A673 (cell line): Measurements from ENCODE around the gene DHDH. TPM values are rescaled to one million over a fixed set of nuclear protein-coding genes. Genes with fewer than 3 reads are reported as not detected.
A peak's percentile ranks its signal among the peaks of the same experiment; 100 is the strongest.
"Not testable (repeated sequence)": the region's sequence is repeated elsewhere in the genome, so short reads cannot be mapped to it uniquely, and the experiment has no call there.

Experiments used
- BruUV-seq: library from RNA; stranded (reverse); fragments of 400-500 nt; replicated peaks from 2 replicates; lab custom pipeline; 2021; lab: Mats Ljungman, UMichigan
- CTCF ChIA-PET: fragments of 300-600 bp; sonication (Branson Sonifier 250); formaldehyde crosslinking; loops from one replicate; lab custom pipeline; 2022; ENCODE audit warnings: antibody characterized with exemption; lab: Charles Lee
- POLR2A ChIA-PET: fragments of 300-600 bp; sonication (Branson Sonifier 250); formaldehyde crosslinking; loops from one replicate; lab custom pipeline; 2022; ENCODE audit warnings: antibody characterized with exemption; ENCODE audit not compliant: low non-redundant PET; lab: Charles Lee
- DNase-seq: peaks from one replicate; pipeline ENCODE4 v3.0.0-alpha.2; 2015; ENCODE audit warnings: low spot score
- H3K27ac ChIP-seq: fragments of 200-600 bp; sonication (generic); 2 replicates; pipeline ENCODE4 v1.5.1; 2016; ENCODE audit warnings: mixed run types, low read depth, mild to moderate bottlenecking, mixed read lengths, antibody characterized with exemption, low read length; ENCODE audit not compliant: poor library complexity, severe bottlenecking
- H3K27me3 ChIP-seq: fragments of 200-600 bp; sonication (generic); replicated peaks from 2 replicates; pipeline ENCODE4 v1.6.1; 2017; ENCODE audit warnings: mixed run types, low read depth, mild to moderate bottlenecking, mixed read lengths, antibody characterized with exemption, low read length; ENCODE audit not compliant: insufficient read depth, poor library complexity
- H3K36me3 ChIP-seq: fragments of 200-600 bp; sonication (generic); 2 replicates; pipeline ENCODE4 v1.6.1; 2016; ENCODE audit warnings: mixed run types, mild to moderate bottlenecking, mixed read lengths, antibody characterized with exemption, low read length; ENCODE audit not compliant: insufficient read depth, poor library complexity, severe bottlenecking
- H3K4me1 ChIP-seq: fragments of 200-600 bp; sonication (generic); 2 replicates; pipeline ENCODE4 v1.6.1; 2017; ENCODE audit warnings: mixed run types, mild to moderate bottlenecking, mixed read lengths, antibody characterized with exemption, low read length; ENCODE audit not compliant: insufficient read depth, poor library complexity, severe bottlenecking
- H3K4me3 ChIP-seq: fragments of 200-600 bp; sonication (generic); 2 replicates; pipeline ENCODE4 v1.5.1; 2016; ENCODE audit warnings: low read depth, mixed run types, mild to moderate bottlenecking, mixed read lengths, low read length; ENCODE audit not compliant: poor library complexity, severe bottlenecking
- H3K9me3 ChIP-seq: fragments of 200-600 bp; sonication (generic); 2 replicates; pipeline ENCODE4 v1.6.1; 2016; ENCODE audit warnings: mixed run types, low read depth, mild to moderate bottlenecking, mixed read lengths, antibody characterized with exemption, low read length; ENCODE audit not compliant: poor library complexity, severe bottlenecking
- EZH2 ChIP-seq: fragments of 200-600 bp; sonication (generic); IDR thresholded peaks from 2 replicates; pipeline ENCODE4 v1.6.1; 2017; ENCODE audit warnings: borderline replicate concordance, low read depth, mild to moderate bottlenecking, mixed read lengths, antibody characterized with exemption, low read length; ENCODE audit not compliant: poor library complexity, severe bottlenecking
- intact Hi-C: fragments of 100-400 bp; cut with micrococcal nuclease; formaldehyde crosslinking; loops from one replicate; pipeline ENCODE4 v1.10.0; 2022; ENCODE audit not compliant: unreplicated experiment
- total RNA-seq: library from RNA; stranded (reverse); gene quantifications from 2 replicates; pipeline ENCODE4 v1.2.3, GENCODE V29; 2021
- TF ChIP-seq, protein P1 (sequence below): fragments of 300-800, 200-600 bp; sonication (generic); conservative IDR thresholded peaks from 2 replicates; pipeline ENCODE4 v1.5.1; 2017; ENCODE audit warnings: low read depth, mild to moderate bottlenecking, antibody characterized with exemption, low read length, moderate library complexity, mixed read lengths

DHDH gene
- total RNA-seq, 1 experiment from 2014 or later = not detected

- H3K4me3 ChIP-seq = no peak overlapping the region
- DNase-seq = no peak
- H3K36me3 ChIP-seq = peaks cover 17% of the 10 kb centered on the region
- CTCF ChIA-PET = interaction anchor here (0.7 kb wide), 1 partner anchor 75 kb away, joined by 4 read pairs; no protein-coding TSS in a partner anchor
- H3K27me3 ChIP-seq = no peaks in the 10 kb centered on the region
- TF ChIP-seq, protein P1, sequence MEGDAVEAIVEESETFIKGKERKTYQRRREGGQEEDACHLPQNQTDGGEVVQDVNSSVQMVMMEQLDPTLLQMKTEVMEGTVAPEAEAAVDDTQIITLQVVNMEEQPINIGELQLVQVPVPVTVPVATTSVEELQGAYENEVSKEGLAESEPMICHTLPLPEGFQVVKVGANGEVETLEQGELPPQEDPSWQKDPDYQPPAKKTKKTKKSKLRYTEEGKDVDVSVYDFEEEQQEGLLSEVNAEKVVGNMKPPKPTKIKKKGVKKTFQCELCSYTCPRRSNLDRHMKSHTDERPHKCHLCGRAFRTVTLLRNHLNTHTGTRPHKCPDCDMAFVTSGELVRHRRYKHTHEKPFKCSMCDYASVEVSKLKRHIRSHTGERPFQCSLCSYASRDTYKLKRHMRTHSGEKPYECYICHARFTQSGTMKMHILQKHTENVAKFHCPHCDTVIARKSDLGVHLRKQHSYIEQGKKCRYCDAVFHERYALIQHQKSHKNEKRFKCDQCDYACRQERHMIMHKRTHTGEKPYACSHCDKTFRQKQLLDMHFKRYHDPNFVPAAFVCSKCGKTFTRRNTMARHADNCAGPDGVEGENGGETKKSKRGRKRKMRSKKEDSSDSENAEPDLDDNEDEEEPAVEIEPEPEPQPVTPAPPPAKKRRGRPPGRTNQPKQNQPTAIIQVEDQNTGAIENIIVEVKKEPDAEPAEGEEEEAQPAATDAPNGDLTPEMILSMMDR = no peak
- no peak for TF ChIP-seq EZH2
- BruUV-seq = no TSS peak
- POLR2A ChIA-PET = no interaction called here
- no peak overlapping the region for H3K27ac ChIP-seq
- H3K9me3 ChIP-seq = no peaks in the 10 kb centered on the region
- intact Hi-C loops = no loop called here
- no peaks in the 10 kb centered on the region for H3K4me1 ChIP-seq
Measured at GRCh38 chr19:48918071-48918470, 15.4 kb upstream of the DHDH start.

GRCh38 chr19:48918801-48919247 is 14.7 kb upstream of the DHDH start:
- Histone ChIP-seq H3K4me3 (no peak overlapping the region), H3K27me3 (no peaks in the 10 kb centered on the region), H3K27ac (no peak overlapping the region), H3K9me3 (no peaks in the 10 kb centered on the region), H3K4me1 (no peaks in the 10 kb centered on the region), H3K36me3 (peaks cover 11% of the 10 kb centered on the region)
- no TSS peak for BruUV-seq
- intact Hi-C loops = no loop called here
- peak; percentile 70 for DNase-seq
- POLR2A ChIA-PET = no interaction called here
- no peak for TF ChIP-seq EZH2
- TF ChIP-seq, protein P1 = no peak
- CTCF ChIA-PET = interaction anchor here (0.6 to 0.8 kb wide), 2 partner anchors 52 to 131 kb away, joined by 3 read pairs; no protein-coding TSS in a partner anchor

DNA sequence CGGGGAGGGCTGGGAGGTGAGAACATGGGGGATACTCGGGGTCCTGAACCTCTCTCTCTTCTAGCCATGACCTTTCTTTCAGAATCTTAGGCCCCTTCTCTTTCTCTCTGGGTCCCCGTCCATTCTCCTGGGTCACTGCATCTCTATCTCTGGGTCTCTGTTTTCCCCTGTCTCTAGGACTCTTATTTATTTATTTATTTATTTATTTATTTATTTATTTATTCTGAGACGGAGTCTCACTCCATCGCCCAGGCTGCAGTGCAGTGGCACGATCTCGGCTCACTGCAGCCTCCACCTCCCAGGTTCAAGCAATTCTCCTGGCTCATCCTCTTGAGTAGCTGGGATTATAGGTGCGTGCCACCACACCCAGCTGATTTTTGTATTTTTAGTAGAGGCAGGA is 14.2 kb upstream of the DHDH start:
- POLR2A ChIA-PET, H3K9me3 ChIP-seq, H3K27me3 ChIP-seq, H3K27ac ChIP-seq, H3K4me1 ChIP-seq, BruUV-seq, DNase-seq, H3K4me3 ChIP-seq, intact Hi-C loops, H3K36me3 ChIP-seq: not testable (repeated sequence)
- CTCF ChIA-PET = interaction anchor here (0.6 to 0.8 kb wide), 2 partner anchors 51 to 131 kb away, joined by 3 read pairs; no protein-coding TSS in a partner anchor

DNA sequence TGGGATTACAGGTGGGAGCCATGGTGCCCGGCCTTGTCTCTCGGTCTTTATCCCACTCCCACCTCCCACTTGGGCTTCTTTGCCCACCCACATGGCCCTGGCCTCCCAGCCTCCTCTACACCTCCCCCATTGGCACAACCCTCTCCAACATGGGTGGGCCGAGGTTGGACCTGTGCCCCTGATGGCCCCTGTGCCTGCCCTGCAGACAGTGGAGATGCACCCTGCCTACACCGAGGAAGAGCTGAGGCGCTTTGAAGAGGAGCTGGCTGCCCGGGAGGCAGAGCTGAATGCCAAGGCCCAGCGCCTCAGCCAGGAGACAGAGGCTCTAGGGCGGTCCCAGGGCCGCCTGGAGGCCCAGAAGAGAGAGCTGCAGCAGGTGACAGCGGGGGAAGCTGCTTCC is 12.6 kb upstream of the DHDH start:
- BruUV-seq = no TSS peak
- no peaks in the 10 kb centered on the region for H3K27me3 ChIP-seq
- TF ChIP-seq EZH2 = no peak
- TF ChIP-seq, protein P1 = no peak
- no peaks in the 10 kb centered on the region for H3K9me3 ChIP-seq
- no peaks in the 10 kb centered on the region for H3K4me1 ChIP-seq
- no peak for DNase-seq
- intact Hi-C loops = no loop called here
- CTCF ChIA-PET = no interaction called here
- POLR2A ChIA-PET = no interaction called here
- no peak overlapping the region for H3K4me3 ChIP-seq
- H3K36me3 ChIP-seq = peaks cover 7% of the 10 kb centered on the region
- H3K27ac ChIP-seq = no peak overlapping the region
